A204.1 (cell line): ENCODE results near the gene SETD4.
"Not testable (repeated sequence)": the region's sequence is repeated elsewhere in the genome, so short reads cannot be mapped to it uniquely, and the experiment has no call there.

Experiments used
- FAIRE-seq: peaks from 2 replicates; lab custom pipeline; 2012; peaks lifted over from hg19 to GRCh38; lab: Jason Lieb, UNC

SETD4 gene

DNA sequence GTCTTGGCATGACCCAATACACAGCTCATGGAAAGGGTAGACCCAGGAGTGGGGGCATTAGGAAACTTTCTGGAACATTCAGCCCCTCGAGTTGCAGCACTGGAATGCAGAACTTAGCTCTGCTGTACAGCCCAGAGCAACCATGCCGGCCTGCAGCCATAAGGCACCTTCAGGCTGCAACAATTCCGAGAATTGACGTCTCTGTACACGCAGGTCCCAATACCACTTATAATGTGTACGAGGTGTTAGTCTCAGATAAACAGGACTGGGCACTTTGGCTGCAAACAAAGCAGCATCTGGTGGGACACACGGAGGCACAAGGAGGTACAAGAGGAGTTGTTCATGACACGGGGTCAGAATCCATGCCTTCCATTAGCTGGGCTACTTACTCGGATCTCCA is 17.4 kb upstream of the SETD4 start:
- no peak for FAIRE-seq

- FAIRE-seq: no peak
Measured at GRCh38 chr21:36076878-36077655, 16.7 kb upstream of the SETD4 start.

DNA sequence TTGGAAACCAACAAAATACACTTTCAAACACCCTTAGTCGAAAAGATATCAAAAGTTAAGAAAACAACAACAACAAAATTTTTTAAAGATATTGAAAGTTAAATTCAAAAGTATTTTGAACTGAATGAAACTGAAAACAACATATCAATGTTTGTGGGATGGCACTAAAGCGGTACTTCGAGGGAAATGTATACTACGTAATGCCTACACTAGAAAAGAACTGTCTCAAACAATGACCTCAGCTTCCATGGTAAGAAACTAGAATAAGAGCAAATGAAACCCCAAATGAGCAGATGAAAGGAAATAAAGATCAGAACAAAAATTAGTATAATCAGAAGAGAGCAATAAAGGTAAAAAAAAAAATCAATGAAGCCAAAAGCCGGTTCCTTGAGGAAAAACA is 15.6 kb upstream of the SETD4 start:
- FAIRE-seq: no peak

DNA sequence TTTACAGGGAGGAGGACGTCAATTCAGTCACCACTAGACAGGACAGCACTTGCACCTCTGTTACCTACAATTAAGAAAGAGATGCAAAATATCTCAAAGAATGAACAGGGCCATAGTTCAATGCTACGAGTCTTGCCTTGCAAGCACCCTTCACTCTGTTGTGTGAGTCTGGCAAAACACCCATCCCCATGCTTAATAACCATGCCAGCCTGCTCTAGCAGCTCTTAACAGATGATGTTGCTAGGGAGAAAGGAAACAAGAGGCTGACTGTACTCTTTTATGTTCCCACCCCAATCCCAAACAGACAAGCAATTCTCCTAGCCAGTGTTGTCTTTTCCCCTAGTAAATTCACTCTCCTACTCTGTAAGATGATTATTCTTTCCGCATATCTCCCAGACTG is 14.8 kb upstream of the SETD4 start:
- FAIRE-seq: no peak

- FAIRE-seq: not testable (repeated sequence)
Measured at GRCh38 chr21:36073911-36074310, 13.6 kb upstream of the SETD4 start.

DNA sequence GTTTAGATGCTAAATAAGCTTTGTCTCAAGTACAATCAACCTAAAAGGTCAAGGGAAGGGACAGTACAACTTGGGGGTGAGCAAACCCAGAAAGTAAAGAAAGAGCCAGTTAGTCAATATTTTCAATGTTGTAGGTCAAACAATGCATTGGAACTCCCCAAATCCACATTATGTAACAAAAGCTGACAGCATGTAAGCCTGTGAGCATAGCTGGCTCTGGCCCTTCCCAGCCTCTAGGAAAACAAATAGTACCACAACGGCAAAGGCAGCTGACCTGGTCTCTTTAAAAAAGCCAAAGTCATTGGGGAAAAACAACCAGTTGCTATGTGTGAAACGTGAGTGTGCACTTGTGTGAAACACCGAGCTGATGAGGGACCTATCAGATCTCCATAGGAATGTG is 12.9 kb upstream of the SETD4 start:
- FAIRE-seq: no peak

DNA sequence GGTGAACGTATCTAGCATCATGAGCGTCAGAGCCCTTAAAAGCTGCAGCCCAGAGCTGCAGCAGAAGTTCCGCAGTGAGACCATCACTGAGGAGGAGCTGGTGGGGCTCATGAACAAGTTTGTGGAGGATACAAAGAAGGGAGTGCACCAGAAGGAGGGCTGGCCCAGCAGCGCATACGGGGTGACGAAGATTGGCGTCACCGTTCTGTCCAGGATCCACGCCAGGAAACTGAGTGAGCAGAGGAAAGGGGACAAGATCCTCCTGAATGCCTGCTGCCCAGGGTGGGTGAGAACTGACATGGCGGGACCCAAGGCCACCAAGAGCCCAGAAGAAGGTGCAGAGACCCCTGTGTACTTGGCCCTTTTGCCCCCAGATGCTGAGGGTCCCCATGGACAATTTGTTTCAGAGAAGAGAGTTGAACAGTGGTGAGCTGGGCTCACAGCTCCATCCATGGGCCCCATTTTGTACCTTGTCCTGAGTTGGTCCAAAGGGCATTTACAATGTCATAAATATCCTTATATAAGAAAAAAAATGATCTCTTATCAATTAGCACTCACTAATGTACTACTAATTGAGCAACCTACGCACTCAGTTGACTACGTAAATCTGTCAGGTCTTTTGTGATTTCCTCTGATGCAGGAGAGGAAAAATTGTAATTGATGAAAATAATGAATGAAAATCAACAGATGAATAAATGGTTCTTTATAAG is 12.3 kb upstream of the SETD4 start:
- no peak for FAIRE-seq

DNA sequence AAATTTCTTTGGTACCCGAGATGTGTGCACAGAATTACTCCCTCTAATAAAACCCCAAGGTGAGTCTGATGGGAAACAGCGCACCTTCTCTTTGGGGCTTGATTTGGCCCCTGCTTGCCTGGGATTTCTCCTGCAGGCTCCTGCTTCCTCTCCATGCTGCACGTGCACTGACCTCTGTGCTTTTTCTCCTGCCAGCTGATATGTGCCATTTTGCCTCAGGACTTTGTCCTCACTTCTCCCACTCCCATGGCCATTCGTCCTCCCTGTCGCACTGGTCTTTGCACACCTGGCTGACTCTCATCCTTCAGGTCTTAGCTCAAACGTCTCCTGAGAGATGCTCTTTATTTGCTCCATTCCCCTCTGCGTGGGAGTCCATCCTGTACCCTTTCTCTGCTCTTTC is 10.7 kb upstream of the SETD4 start:
- FAIRE-seq: no peak

GRCh38 chr21:36069713-36070583 is 9.6 kb upstream of the SETD4 start, which contains the start of gene CBR1:
CBR1 (plus strand) TSS chr21:36070024; CDS start chr21:36070116, 92 bp downstream.
- FAIRE-seq: no peak

DNA sequence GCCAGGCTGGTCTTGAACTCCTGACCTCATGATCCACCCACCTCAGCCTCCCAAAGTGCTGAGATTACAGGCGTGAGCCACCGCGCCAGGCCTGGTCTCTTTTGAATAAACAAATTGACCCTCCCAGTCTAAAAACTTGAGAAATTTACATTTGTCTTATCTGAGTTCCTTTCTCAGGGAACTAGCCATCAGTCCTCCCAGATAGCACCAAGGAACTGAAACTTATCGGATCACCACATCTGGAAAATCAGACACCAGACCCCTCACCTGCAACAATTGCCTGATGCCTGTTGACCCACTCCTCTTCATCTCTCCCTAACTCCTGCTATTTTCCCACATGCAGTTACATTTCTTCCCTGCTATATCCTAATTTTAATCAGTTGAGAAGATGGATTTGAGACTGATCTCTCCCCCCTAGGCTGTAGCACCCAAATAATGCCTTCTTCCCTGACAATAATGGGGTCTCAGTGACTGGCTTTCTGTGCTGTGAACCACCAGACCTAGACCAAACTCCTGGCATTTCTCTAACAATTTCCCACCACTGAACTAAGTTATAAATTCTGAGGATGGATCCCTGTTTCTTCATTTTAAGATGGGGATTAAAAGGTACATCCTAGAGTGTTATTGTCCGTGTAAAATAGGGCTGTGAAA is 8.5 kb upstream of the SETD4 start:
- FAIRE-seq: no peak

GRCh38 chr21:36065497-36066036 is 5.2 kb upstream of the SETD4 start:
- FAIRE-seq: no peak

DNA sequence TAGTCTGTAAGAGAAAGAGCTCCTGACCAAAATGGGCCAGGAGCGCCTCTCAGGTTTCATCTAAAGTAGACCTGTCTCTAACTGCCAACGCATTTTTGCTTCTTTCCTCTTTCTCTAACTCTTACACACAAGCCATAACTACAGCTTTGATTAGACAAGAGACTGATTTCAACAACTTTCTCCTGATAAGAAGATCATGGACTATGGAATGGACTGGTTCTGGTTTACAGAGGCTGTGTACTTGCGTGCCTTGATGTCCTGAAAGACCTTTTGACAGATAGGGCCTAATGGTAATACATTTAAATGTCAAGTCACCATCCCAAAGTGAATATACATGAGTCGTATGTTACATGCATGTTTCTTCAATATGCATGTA is 3.7 kb upstream of the SETD4 start:
- no peak for FAIRE-seq

DNA sequence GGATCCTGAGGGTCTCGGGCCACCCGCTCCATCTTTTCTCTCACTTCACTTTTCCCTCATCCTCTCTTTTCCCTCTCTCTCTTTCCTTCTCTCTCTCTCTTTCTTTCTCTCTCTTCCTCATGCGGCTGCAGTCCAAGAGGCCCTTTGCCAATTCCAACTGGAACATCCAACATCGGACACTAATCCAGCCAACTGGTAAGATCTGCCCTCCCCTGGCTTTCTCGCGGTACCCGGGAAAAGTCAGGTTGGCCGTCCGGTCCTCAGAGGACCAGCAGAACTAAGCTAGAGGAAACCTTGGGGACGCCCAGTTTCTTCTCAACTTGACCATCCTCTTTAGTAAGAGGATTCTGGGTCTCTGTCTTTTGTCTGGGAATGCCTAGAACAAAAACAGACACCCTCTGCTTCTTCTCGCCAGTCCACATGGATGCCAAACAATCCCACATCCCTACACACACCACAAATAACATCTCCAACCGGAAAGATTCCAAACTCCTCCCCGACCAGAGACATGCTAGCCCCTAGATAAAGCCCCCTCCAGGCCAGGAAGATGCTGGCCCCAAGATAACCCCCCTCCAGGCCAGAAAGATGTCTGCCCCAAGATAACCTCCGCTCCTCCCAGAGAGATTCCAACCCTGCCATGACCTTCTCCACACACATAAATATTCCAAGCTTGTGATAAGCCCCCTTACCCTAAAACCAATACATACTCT is 3.2 kb upstream of the SETD4 start:
- no peak for FAIRE-seq

DNA sequence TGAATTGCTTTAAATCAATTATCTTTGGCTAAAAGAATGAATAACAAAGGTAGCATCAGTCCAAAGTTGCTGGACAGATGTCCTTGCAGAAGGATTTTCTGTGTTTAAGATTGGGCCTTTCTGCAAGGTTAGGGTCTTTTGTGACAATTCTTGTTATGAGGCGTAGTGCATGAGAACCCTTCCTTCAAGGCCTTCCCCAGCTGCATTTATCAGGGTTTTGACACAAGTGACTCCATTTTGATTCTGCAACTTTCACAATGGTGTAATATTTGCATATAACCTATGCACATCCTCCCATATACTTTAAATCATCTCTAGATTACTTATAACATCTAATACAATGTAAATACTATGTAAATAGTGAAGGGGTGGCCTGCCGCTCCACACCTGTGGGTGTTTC is 1.1 kb upstream of the SETD4 start:
- FAIRE-seq: no peak

DNA sequence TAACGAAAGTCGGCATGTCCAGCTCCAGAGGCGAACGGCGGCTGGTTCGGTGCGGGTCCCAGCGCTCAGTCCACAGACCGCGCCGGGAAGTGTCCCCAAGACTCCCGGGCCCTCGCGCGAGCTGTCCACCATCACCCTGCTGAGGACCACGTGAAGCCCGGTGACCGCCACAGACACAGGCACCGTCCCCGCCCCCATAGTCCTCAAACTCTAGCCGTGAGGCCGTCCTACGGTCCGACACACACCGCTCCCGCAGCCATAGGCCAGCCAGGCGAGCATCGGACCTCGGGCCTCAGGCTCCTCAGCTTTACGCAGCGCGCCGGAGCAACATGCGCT is 535 bp downstream of the SETD4 start:
- FAIRE-seq: no peak

DNA sequence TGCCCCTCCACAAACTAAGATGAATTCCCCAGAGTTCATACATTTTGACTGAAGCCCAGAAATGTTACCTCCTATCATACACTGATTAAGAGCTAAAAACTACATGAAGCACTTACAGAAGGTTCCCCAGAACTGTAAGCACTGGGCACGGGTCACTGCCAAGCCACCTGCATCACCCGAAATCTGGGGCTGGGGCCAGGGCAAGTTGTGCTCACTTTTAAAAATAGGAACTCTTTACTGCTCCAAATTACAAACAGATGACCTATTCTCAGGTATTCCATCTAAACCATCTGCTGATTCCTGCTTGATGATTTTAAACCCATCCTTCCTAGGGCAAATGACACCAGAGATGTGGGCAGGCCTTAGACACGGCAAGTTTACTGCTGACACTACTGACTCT is 4.8 kb downstream of the SETD4 start:
- no peak for FAIRE-seq

DNA sequence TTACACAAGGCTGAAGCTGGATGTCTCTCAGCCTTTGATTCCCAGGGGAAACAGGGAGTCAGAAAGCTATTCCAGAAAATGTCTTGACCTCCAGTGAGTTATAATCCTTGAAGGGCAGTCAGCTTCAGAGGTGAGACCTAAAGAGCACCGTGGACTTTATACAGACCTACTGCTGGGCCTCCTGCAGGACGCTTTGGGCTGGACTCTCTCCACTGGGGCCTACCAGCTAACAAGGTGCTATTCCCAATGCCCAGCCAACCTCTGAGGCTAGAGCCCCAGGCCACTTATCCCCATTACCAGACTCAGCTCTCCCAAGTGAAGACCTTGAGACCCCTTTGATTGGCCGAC is 6.6 kb downstream of the SETD4 start:
- FAIRE-seq: no peak

GRCh38 chr21:36052860-36053714 is 7.2 kb downstream of the SETD4 start:
- FAIRE-seq: no peak

GRCh38 chr21:36048357-36048756 is 12.0 kb downstream of the SETD4 start:
- FAIRE-seq: no peak

DNA sequence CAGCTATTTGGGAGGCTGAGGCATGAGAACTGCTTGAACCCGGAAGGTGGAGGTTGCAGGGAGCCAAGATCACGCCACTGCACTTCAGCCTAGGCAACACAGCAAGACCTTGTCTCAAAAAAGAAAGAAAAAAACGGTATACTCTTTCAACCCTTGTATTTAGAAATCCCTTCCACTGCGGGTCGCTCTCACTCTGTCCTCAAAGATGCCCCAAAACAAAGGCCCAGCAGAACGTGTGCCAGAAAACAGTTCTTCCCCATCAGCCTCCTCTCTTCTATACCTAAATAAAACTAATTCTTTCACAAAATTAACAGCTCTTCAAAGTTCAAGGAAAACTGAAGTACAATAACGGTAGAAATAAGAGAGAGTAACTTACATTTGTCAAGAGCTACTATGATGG is 13.2 kb downstream of the SETD4 start:
- FAIRE-seq: no peak

GRCh38 chr21:36045993-36046392 is 14.3 kb downstream of the SETD4 start:
- no peak for FAIRE-seq
